HG02870 (cell line): ENCODE results near the gene SEC16A.

Experiments
- ATAC-seq: cut with Tn5 transposase; IDR thresholded peaks from one replicate; pipeline ENCODE4 v1.9.1; 2021; ENCODE audit warnings: mild to moderate bottlenecking, moderate library complexity; ENCODE audit not compliant: unreplicated experiment

Gene SEC16A

DNA sequence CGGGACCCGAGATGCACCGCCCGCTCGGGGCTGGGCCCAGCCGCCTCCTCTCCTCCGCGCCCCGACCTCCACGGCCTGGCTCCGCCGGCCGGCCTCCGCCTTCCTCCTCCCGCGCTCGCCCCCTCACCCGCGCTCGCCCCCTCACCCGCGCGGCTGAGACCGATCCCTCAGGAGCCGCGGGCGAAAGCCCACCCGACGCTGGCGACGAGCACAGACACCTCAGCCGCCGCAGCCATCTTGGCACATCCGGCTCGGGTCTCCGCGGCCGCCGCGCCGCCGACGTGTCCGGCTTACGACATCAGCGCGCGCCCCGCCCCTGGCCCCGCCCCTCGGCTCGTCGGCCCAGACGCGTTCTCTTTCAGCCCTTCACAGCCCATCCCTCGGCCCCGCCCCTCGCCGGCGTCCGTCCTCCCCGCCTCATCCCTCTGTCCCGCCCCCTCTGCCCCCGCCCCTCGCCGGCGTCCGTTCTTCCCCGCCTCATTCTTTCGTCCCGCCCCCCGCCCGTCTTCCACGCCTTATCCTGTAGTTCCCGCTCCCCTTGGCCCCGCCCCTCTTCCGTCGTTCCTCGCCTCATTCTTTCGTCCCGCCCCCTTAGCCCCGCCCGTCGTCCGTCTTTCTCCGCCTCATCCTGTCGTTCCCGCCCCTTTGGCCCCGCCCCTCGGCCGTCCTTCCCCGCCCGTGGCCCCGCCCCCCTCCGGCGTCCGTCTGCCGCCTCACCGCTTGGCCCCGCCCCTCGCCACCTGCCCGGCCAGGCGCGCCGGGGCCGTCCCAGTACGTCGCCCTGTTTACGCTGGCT is at the start of gene SEC16A:
Gene SEC16A, minus strand, starts transcription at position 248 of the 796 bp plus-strand sequence. CDS start 5,425 bp downstream, outside the sequence.
- peak; percentile 51 for ATAC-seq

- no peak for ATAC-seq
These were observed 49.3 kb upstream of the SEC16A start for GRCh38 chr9:136531904-136532798.

- no peak for ATAC-seq
These were observed 48.5 kb upstream of the SEC16A start for GRCh38 chr9:136531186-136531903.

DNA sequence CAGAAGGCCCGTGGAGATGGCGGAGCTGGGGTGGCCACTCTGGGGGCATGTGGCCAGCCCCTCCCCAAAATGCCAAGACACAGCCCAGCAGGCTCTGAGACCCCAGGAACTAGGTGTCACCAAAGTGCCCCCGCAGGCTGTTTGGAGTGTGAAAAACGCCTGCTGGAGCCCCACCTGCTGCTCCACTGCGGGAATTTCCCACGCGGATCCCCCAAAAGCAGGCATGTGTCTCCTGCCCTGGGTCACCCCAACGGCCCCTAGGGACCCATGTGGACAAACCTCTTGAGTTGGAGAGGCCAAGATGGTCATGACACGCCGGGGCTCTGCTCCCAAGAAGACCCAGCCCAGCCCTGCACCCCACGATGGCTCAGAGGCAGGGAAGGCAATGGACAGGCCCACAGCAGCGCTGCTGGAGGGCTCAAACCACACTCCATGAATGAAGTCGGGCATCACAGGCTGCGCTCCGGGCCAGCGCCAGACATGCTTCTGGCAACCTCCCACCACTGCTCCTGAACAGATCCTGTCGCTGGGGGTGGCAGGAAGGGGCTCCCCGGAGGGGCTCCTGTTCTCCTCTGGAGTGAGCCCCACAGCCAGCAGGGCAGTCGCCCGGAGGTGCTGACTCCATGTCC is 47.7 kb upstream of the SEC16A start:
- no peak for ATAC-seq

GRCh38 chr9:136529516-136530460 is 46.9 kb upstream of the SEC16A start:
- no peak for ATAC-seq

DNA sequence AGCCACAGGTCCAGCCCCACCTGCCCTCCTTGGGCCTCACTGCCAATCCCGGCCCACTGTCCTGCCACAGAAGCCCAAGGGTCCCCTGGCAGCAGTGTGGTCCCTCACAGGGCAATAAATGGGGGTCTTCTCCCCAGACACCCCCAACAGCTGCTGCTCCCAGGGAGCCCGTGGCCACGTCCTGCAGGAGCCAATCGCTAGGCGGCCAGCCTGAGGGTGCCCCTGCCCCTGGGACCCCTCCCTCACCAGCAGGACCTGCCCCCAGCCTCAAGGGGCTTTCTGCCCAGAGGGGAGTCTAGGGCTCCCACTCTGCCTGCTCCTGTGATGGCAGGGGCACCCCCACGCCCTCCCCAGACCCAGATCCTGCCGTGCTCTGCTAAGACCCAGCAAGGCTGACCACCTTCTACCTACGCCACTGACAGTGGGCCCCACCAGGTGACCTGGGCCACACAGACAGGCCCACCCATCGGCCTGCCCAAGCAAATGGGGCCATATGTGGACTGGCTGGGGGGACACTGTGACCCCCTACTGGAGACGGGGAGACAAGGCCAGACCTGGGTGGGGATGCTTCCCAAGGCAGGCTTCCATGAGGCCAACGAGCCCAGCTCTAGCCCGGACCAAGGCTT is 46.0 kb upstream of the SEC16A start:
- no peak for ATAC-seq

- ATAC-seq, result no peak
These were observed 45.2 kb upstream of the SEC16A start for GRCh38 chr9:136527721-136528710.

- ATAC-seq, result no peak
These were observed 44.3 kb upstream of the SEC16A start for GRCh38 chr9:136527131-136527530.

- no peak for ATAC-seq
These were observed 43.8 kb upstream of the SEC16A start for GRCh38 chr9:136526625-136527066.

- ATAC-seq, result no peak
These were observed 43.1 kb upstream of the SEC16A start for GRCh38 chr9:136525841-136526499.

DNA sequence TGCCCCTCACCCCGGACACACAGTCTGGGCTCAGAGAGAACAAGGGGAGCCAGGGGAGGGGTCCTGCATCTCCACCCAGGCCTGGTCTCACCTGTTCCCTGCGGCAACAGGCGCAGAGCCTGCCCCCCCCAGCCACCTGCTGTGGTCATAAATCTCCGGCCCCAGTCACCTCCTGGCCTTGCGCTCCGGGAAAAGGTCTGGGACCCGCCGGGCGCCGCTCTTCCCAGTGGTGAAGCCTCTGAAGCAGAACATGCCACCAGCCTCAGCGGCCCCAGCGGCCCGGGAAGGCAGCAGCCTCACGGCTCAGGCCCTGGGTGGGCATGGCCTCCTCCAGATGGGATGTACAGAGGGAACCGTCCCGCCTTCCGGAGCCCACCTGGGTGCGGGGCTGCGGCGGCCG is 42.4 kb upstream of the SEC16A start:
- ATAC-seq, result no peak

- ATAC-seq, result no peak
These were observed 39.7 kb upstream of the SEC16A start for GRCh38 chr9:136522314-136523237.

DNA sequence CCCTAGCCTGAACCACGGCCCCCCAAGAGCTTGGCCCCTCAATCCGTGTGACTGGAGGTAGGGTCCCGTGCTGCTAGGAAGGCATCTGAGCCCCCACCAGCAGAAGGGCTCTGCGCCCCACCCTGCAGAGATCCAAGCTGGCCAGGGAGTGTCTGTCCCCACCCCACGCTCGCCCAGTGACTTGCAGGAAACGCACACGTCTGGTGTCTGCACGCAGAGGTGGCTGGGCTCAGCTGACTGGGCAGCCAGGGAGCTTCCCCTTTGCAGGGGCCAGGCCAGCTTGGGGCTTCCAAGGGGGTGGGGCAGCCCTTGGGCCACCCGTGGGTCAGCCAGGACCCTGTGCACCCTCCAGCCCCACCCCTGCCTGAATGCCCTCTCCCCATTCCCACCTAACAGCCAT is 38.7 kb upstream of the SEC16A start:
- no peak for ATAC-seq

DNA sequence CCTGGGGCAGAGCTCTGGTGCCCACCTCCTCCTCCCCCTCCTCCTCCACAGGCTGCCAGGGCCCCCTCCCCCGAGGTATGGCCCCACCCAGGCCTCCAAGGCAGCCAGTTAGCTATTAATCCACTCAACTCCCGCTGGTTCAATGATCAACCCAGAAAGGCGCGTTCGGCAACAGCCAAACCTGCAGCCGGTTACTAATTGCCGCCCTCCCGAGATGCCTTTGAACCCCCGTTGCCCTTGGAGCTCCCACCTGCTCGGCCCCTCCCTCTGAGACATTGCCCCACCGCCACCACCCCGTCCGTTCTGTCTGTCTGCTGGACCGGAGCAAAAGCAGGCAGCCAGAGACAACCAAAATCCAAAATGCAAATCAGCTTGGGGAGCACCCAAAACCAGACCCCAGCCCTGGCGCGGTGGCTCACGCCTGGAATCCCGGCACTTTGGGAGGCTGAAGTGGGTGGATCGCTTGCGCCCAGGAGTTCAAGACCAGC is 37.3 kb upstream of the SEC16A start:
- no peak for ATAC-seq

- ATAC-seq, result no peak
These were observed 36.6 kb upstream of the SEC16A start for GRCh38 chr9:136519263-136520052.
